Measurements from ENCODE around the gene BCAS1. TPM values are rescaled to one million over a fixed set of nuclear protein-coding genes. Genes with fewer than 3 reads are reported as not detected.

BCAS1 gene
- total and polyA plus RNA-seq, 10 donors: 0.23 to 1.3 (median 0.55) TPM; not detected in 2

DNA sequence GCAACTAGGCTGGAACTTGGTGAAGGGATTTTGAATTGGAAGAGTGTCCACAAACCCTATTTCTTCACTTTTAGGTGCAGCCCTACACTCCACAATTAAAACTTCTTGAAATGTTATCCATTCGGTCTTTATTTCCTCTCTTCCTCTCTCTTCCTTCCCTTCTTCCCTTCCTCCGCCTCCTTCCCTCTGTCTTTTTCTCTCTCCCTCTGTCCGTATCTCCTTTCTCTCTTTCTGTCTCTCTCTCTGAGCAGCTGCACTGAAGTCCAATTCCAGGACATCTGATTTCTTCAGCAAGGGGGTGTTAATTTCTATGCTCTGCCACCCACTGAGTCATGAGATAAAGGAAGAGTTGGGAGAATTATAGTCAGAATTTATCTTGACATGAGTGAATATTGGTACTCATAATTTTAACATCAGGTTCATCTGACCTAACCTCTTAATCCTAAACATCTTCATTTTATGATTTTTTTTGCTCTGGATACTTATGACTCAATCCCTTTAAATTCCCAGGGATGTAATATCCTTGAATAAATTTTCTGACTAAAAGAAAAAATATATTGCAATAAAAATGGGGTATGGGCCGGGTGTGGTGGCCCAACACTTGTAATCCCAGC is 84.2 kb downstream of the BCAS1 start:
- Histone ChIP-seq H3K4me1 (no peaks in the 10 kb centered on the region), H3K9me3 (no peaks in the 10 kb centered on the region), H3K27me3 (replicated peaks in 1 of 7) (peaks cover 0 to 7% (median 0%) of the 10 kb centered on the region in 7 donors), H3K27ac (no peak overlapping the region), H3K4me3 (no peak overlapping the region), H3K36me3 (no peaks in the 10 kb centered on the region)
- WGBS, 5 donors: 74 to 88% (median 78%) methylated on average over 4 of the region's 4 CpGs
- no peak for DNase-seq
- TF ChIP-seq POLR2AphosphoS5 (IDR thresholded peaks at IDR 0.05) (no peak), POLR2A (IDR thresholded peaks at IDR 0.05) (no peak)
- TF ChIP-seq, protein P1, sequence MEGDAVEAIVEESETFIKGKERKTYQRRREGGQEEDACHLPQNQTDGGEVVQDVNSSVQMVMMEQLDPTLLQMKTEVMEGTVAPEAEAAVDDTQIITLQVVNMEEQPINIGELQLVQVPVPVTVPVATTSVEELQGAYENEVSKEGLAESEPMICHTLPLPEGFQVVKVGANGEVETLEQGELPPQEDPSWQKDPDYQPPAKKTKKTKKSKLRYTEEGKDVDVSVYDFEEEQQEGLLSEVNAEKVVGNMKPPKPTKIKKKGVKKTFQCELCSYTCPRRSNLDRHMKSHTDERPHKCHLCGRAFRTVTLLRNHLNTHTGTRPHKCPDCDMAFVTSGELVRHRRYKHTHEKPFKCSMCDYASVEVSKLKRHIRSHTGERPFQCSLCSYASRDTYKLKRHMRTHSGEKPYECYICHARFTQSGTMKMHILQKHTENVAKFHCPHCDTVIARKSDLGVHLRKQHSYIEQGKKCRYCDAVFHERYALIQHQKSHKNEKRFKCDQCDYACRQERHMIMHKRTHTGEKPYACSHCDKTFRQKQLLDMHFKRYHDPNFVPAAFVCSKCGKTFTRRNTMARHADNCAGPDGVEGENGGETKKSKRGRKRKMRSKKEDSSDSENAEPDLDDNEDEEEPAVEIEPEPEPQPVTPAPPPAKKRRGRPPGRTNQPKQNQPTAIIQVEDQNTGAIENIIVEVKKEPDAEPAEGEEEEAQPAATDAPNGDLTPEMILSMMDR (IDR thresholded peaks at IDR 0.05 in 8 of 11, conservative IDR thresholded peaks at IDR 0.05 in 3 of 11): no peak
- intact Hi-C loops (cut with DNase I; ENCODE audit: low total_unique reads): no loop called here

DNA sequence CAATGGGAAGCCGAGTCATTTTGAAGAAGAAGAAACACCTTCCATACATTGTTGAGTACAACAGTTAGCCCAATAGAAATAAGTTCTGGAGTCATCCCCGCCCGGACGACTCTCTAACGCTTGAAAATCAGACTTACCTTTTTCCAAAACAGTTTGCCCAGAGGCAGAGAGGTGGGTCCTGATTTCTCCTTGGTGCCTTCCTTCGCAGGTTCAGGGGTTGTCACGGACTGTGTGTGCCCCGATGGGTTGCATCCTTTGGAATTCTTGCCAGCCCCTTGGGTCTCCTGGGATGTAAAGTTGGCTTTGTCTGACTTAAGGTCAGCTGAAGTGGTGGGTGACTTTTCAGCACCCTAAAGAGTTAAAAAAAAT is 85.3 kb downstream of the BCAS1 start:
- TF ChIP-seq, protein P1 (IDR thresholded peaks at IDR 0.05 in 8 of 11, conservative IDR thresholded peaks at IDR 0.05 in 3 of 11): no peak
- no peak for TF ChIP-seq POLR2A (IDR thresholded peaks at IDR 0.05)
- TF ChIP-seq POLR2AphosphoS5 (IDR thresholded peaks at IDR 0.05): no peak
- H3K36me3 ChIP-seq: no peaks in the 10 kb centered on the region
- no peak overlapping the region for H3K27ac ChIP-seq
- no peak for DNase-seq
- H3K9me3 ChIP-seq: no peaks in the 10 kb centered on the region
- H3K4me3 ChIP-seq: no peak overlapping the region
- no peaks in the 10 kb centered on the region for H3K4me1 ChIP-seq
- 84 to 95% (median 92%) methylated on average over 8 of the region's 8 CpGs for WGBS, 5 donors
- H3K27me3 ChIP-seq (replicated peaks in 1 of 7): peaks cover 0 to 7% (median 0%) of the 10 kb centered on the region in 7 donors
- intact Hi-C loops (cut with DNase I; ENCODE audit: low total_unique reads): no loop called here

DNA sequence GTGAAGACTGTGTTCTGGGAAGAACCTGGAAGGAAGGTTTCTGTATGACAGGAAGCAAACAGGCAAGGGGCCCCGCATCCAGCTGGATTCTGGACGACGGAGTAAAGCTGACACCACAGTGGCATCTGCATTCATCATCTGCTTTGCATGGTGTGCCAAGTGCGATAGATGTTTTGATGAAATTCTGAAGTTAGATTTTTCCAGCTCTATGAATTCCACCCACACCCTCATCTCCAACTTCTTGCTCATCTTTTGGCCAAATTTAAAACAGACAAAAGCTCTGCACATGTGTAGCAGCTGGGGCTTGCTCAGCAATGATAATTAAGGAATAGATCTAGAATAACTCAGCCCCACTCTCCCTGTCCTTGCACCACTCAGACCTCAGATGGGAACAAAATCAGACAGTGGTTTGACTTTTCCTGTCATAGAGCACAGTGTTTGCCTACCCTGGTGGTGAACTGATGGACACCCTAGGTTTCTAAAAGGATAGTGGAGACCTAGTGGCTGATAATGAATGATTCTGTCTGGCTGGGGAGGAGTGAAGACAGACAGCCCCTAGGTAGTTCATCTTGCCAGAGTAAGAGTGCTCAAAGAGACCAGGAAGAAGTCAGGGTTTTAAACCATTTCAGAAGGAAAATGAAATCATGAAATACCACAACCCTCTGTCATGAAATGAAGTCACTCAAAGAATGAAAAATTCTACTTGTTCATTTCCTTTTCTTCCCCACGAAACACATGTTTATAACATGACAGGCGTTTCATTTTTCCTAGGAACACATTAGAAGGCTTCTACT is 85.8 kb downstream of the BCAS1 start:
- Histone ChIP-seq H3K27me3 (replicated peaks in 1 of 7) (peaks cover 0 to 7% (median 0%) of the 10 kb centered on the region in 7 donors), H3K4me3 (no peak overlapping the region), H3K4me1 (no peaks in the 10 kb centered on the region), H3K36me3 (no peaks in the 10 kb centered on the region), H3K9me3 (no peaks in the 10 kb centered on the region), H3K27ac (no peak overlapping the region)
- 53 to 66% (median 55%) methylated on average over 6 of the region's 6 CpGs for WGBS, 5 donors
- intact Hi-C loops (cut with DNase I; ENCODE audit: low total_unique reads): no loop called here
- TF ChIP-seq, protein P1 (IDR thresholded peaks at IDR 0.05 in 8 of 11, conservative IDR thresholded peaks at IDR 0.05 in 3 of 11): no peak
- TF ChIP-seq POLR2AphosphoS5 (IDR thresholded peaks at IDR 0.05) (no peak), POLR2A (IDR thresholded peaks at IDR 0.05) (no peak)
- no peak for DNase-seq

DNA sequence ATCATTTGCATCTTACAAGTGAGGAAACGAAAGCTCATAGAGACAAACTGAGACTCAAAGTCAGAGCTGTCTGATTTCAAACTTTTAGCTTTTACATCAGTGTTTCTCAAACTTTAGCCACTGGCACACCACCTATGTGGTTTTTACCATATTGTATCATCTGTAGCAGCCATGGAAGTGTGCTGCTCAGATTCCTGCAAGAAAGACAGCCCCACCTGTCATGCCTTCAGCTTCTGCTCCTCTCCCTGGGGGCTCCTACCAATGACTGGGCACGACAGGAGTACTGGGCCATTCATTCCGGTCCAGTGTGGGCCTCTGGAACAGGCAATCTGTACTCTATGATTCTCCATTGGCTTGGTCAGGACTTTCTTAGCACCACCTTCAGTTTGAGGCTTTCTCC is 87.0 kb downstream of the BCAS1 start:
- peaks cover 0 to 7% (median 0%) of the 10 kb centered on the region in 7 donors for H3K27me3 ChIP-seq (replicated peaks in 1 of 7)
- no peak overlapping the region for H3K27ac ChIP-seq
- no peaks in the 10 kb centered on the region for H3K9me3 ChIP-seq
- TF ChIP-seq POLR2AphosphoS5 (IDR thresholded peaks at IDR 0.05): no peak
- TF ChIP-seq, protein P1 (IDR thresholded peaks at IDR 0.05 in 8 of 11, conservative IDR thresholded peaks at IDR 0.05 in 3 of 11): no peak
- no peak for TF ChIP-seq POLR2A (IDR thresholded peaks at IDR 0.05)
- intact Hi-C loops (cut with DNase I; ENCODE audit: low total_unique reads): no loop called here
- no peaks in the 10 kb centered on the region for H3K4me1 ChIP-seq
- no peaks in the 10 kb centered on the region for H3K36me3 ChIP-seq
- WGBS, 5 donors: 77 to 90% (median 86%) methylated on average over 3 of the region's 3 CpGs
- H3K4me3 ChIP-seq: no peak overlapping the region
- DNase-seq: no peak
